Measurements from ENCODE around the gene TTLL8. TPM values are rescaled to one million over a fixed set of nuclear protein-coding genes. Genes with fewer than 3 reads are reported as not detected.

The TTLL8 gene
- total RNA-seq, 2 donors from 2014 or later, result 0.20 TPM; not detected in 1

- peaks cover 8% of the 10 kb centered on the region for H3K27me3 Mint-ChIP-seq (ENCODE audit: insufficient read depth)
- TF ChIP-seq CTCF (conservative IDR thresholded peaks at IDR 0.05), result no peak
- peaks cover 4% of the 10 kb centered on the region for H3K4me1 Mint-ChIP-seq
- H3K4me3 Mint-ChIP-seq, result no peak overlapping the region
- Histone ChIP-seq H3K27me3 (ENCODE audit: control insufficient read depth, insufficient read depth, low read length, poor library complexity, severe bottlenecking) (peaks cover 35% of the 10 kb centered on the region), H3K4me1 (ENCODE audit: control insufficient read depth, insufficient read depth, low read length) (no peaks in the 10 kb centered on the region), H3K4me3 (ENCODE audit: low read length) (no peak overlapping the region), H3K27ac (ENCODE audit: low read depth, low read length) (no peak overlapping the region), H3K9me3 (ENCODE audit: control insufficient read depth, low read length) (no peaks in the 10 kb centered on the region), H3K36me3 (ENCODE audit: control insufficient read depth, insufficient read depth, low read length) (peaks cover 2% of the 10 kb centered on the region), H3K9ac (ENCODE audit: extremely low read depth, low read length, poor library complexity, severe bottlenecking) (no peak overlapping the region)
- peak; percentile 53 for DNase-seq
- 91 to 100% methylated on average over 11 to 16 of the region's 16 CpGs for WGBS, 2 experiments (ENCODE audit: insufficient coverage in 1 of 2, insufficient read length in 1 of 2)
- peaks cover 1% of the 10 kb centered on the region for H3K36me3 Mint-ChIP-seq (ENCODE audit: low read depth)
- H3K9me3 Mint-ChIP-seq, result no peaks in the 10 kb centered on the region
- H3K27ac Mint-ChIP-seq, result no peak overlapping the region
Measured at GRCh38 chr22:49968831-49969661, 89.1 kb downstream of the TTLL8 start.

Other genes with a start within 250 kb of the TTLL8 start
- gene BRD1, start 230.4 kb downstream of the TTLL8 start, total RNA-seq, result 10 to 100 TPM; 49.5 to 54.9 TPM
- 10 to 100 TPM; 22.0 to 26.6 TPM for gene ZBED4, start 204.5 kb downstream of the TTLL8 start, total RNA-seq
- 10 to 100 TPM; 19.7 to 26.2 TPM for gene ALG12, start 139.9 kb downstream of the TTLL8 start, total RNA-seq
- gene CRELD2, start 139.7 kb downstream of the TTLL8 start, total RNA-seq, result 10 to 100 TPM; 39.8 to 62.9 TPM
- 10 to 100 TPM; 31.5 to 36.6 TPM for gene PIM3, start 97.5 kb downstream of the TTLL8 start, total RNA-seq
- under 1 TPM in 1 of 2 donors, not detected in 1; 0.15 TPM for gene IL17REL, start 45.5 kb downstream of the TTLL8 start, total RNA-seq
- under 1 TPM in 1 of 2 donors, not detected in 1; 0.18 TPM for gene MLC1, start 27.1 kb upstream of the TTLL8 start, total RNA-seq
- under 1 TPM in 1 of 2 donors, not detected in 1; 0.31 TPM for gene MOV10L1, start 31.7 kb upstream of the TTLL8 start, total RNA-seq
- 10 to 100 TPM in 1 of 2 donors, 1 to 10 TPM in 1; 8.8 to 11.2 TPM for gene PANX2, start 112.4 kb upstream of the TTLL8 start, total RNA-seq
- gene TRABD, start 127.6 kb upstream of the TTLL8 start, total RNA-seq, result 10 to 100 TPM; 49.6 to 56.4 TPM
- 10 to 100 TPM; 22.2 to 22.9 TPM for gene SELENOO, start 142.7 kb upstream of the TTLL8 start, total RNA-seq
- 10 to 100 TPM; 43.7 to 46.0 TPM for gene TUBGCP6, start 186.7 kb upstream of the TTLL8 start, total RNA-seq
- gene HDAC10, start 193.0 kb upstream of the TTLL8 start, total RNA-seq, result 10 to 100 TPM; 57.2 to 62.8 TPM
- gene MAPK12, start 203.4 kb upstream of the TTLL8 start, total RNA-seq, result 10 to 100 TPM; 46.5 to 57.0 TPM
- under 1 TPM; 0.33 to 0.40 TPM for gene MAPK11, start 212.1 kb upstream of the TTLL8 start, total RNA-seq
- gene PLXNB2, start 249.3 kb upstream of the TTLL8 start, total RNA-seq, result 10 to 100 TPM; 94.7 to 97.7 TPM

Measured in endodermal cell (in vitro differentiated cells).